ENCODE results near the gene CLEC3B.
"Not testable (repeated sequence)": the region's sequence is repeated elsewhere in the genome, so short reads cannot be mapped to it uniquely, and the experiment has no call there.

The CLEC3B gene

DNA sequence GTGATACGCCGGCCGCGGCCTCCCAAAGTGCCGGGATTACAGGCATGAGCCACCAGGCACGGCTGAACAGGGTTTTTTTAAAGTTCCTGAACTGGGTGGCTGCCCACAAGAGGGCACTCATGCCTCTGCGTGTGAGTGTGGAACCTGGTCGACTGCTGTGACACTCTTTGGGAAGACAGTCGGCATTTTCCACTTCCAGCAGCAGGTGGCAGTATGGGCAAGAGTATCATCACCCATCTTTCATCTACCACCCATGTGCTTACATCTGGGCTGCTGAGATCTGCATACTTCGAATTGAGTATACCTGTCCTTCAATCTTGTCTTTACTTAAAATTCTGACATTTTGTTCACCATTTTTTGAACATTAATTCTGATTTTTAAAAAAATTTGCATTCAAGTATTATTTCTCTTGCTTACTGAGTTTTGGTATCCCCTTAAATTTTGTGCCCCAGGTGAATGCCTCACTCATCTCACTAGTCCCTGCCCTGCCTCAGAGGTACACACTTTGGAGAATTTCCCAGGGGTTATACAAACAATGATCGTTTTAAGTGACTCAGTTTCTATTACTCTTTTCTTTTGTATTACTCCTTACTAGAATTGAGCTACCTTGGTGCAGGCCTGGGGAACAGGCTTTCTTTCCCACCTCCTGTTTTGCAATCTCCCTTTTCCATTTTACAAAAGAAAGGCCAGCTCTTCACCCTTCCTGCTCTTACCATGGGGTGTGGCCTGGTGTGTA lies 11.8 kb downstream of the CLEC3B start:
- DNase-seq, result peak; percentile 94 to 98 (median 97)

DNA sequence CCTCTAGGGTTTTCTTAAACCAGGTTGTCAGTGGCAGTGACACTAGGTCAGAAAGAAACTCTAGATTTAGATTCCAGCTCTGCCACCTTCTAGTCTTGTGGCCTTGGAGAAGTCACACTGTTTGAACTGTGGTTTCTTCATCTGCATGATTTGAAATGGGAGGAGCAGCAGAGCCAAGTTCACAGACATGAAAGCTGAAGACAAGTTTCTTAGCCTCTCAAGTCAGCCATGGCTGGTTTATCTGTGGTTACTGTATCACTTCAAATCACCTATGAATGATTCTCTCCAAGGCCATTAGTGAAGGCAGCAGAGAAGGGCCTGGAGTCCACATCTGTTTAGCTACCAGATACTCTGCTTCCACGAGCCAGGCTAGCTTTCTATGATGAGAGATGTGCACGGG lies 15.6 kb downstream of the CLEC3B start:
- DNase-seq, result no peak

DNA sequence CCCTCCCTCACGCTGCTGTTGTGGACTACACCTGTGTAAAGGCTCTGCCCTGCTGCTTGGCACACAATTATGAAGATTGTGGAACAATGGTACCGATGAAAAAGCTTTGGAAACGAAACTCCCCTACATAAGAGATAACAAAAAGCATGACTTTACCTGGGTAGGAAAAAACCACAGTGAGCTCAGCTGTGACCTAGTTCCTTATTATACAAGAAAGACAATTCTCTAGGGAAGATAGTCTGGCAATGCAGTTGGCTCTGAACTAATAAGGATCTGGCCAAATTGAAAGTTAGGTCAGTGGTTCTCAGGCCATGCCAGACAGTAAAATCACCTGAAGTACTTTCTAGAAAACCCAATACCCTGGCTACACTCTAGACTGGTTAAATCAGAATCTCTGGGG lies 16.1 kb downstream of the CLEC3B start:
- no peak for DNase-seq

DNA sequence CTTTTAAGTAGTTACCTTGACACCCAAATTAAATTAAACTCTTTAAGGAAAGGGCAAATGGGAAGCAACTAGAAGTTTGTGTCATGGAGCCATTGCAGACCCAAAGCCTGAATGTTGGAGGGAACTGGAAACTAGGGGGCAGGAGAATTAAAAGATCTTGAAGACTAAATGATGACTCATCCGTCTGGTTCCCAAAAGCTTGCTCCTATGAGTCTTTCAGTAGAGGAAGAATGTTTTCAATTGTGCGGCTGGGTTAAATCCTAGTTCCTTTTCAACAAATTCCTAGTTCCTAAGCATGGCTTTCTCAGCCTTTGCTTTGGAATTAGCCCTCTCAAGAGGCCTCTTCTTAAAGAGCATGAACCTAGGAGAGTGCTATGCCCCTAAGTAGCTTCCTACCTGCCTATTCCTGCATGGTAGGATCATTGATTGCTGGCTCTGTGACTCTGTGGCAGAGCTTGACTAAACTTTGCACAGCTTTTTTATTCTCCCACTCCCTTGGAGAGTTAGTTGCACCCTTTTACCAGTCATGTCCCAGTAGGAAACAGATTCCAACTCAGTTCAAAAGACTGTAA lies 17.7 kb downstream of the CLEC3B start:
- DNase-seq, result peak; percentile 83 to 94 (median 91)

DNA sequence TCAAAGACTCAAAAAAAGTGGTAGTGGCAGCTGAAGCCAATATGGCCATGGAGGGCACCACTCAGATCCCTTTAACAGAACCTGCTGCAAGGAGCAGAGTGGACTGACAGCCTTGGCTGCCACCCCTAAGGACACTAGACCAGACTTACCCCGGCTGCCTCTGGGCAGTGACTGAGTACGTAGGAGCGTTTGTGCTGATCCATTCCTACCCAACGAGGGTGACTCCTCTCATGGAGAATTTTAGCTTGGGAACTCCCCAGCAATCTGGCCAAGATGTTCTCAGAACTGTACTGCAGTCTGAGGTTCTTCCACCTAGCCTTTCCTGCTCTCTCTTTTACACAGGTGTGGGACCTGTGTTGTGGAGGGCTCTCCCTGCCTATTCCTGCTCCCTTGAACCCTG lies 22.1 kb downstream of the CLEC3B start:
- no peak for DNase-seq

DNA sequence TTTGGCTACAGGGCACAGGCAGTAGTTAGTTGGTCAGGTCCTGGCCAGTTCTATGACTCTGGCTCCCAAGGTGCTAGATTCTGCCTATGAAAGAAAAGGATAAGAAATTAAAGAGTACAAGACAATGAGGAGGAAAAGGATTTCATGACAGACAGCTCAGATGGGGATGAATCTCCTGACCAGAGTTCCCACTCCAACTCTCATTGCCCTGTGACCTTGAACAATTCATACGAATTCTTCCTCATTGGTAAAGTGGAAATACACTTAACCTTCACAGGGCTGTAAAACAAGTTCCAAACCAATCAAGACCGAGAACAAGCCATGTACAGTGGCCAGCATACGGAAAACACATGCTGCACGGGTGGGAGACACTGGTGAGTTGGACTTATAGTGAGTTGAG lies 23.7 kb downstream of the CLEC3B start:
- DNase-seq, result no peak

DNA sequence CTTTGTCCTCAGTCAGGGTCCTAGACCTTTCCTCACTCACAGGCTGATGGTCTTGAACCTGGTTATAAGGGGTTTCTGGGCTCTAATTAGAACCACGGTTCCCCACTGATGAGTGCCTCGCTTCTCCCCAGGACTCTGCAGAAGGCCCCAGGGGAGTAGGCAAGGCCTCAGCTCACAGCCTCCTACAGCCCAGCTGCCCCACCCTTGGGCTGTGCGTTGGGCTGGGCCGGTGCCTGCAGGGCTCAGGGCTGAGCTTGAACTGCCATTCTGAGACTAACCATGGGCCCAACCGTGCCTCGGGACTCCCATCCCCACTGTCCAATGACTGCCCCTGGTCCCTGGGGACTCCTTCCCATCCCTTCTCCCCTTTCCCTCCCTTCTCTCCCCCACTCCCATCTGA lies 25.6 kb downstream of the CLEC3B start:
- DNase-seq, result no peak

DNA sequence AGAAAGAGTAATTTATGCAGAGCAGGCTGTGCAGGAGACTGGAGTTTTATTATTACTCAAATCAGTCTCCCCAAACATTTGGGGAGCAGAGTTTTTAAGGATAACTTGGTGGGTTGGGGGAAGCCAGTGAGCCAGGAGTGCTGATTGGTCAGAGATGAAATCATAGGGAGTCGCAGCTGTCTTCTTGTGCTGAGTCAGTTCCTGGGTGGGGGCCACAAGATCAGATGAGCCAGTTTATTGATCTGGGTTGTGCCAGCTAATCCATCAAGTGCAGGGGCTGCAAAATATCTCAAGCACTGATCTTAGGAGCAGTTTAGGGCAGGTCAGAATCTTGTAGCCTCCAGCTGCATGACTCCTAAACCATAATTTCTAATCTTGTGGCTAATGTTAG lies 27.7 kb downstream of the CLEC3B start:
- not testable (repeated sequence) for DNase-seq

DNA sequence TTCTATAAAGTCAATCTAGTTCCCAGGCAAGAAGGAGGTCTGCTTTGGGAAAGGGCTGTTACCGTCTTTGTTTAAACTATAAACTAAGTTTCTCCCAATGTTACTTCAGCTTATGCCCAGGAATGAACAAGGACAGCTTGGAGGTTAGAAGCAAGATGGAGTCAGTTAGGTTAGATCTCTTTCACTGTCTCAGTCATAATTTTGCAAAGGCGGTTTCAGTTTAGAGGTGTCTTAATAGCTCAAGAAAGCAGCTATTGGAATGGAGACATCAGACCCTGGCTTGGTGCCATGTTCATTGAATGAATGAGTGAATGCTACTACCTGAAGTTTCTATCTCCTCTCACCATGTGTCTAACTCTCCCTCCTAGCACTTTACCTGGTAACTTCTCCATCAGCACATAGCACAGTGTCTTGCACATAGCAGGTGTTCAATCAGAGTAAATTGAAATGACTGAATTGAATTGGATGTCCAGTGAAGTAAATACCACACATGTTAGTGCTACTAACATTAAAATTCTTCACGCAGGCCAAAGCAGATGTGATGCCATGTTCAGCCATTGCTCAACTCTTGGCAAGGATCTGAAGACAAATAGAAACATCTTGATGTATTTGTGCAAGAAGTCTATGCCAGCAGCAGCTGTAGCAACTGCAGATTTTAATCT lies 28.2 kb downstream of the CLEC3B start:
- DNase-seq, result no peak

DNA sequence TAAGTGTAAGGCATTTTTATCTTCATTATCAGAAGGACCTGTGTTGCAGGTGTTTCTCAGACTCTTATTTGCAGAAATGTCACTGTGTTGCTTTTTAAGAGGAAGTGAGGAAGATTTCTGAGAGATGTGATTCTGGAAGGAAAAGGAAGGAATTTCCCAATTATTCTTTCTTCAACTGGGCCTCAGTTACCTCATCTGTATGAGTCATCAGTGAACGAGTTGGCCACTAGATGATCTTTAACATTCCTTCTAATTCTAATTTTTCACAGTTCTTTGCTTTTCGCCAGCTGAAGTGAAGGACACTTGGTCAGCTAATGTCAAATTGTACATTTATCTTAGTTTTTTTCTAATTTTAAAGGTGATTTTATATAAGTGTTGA lies 28.9 kb downstream of the CLEC3B start:
- DNase-seq, result peak; percentile 76 to 97 (median 95)

DNA sequence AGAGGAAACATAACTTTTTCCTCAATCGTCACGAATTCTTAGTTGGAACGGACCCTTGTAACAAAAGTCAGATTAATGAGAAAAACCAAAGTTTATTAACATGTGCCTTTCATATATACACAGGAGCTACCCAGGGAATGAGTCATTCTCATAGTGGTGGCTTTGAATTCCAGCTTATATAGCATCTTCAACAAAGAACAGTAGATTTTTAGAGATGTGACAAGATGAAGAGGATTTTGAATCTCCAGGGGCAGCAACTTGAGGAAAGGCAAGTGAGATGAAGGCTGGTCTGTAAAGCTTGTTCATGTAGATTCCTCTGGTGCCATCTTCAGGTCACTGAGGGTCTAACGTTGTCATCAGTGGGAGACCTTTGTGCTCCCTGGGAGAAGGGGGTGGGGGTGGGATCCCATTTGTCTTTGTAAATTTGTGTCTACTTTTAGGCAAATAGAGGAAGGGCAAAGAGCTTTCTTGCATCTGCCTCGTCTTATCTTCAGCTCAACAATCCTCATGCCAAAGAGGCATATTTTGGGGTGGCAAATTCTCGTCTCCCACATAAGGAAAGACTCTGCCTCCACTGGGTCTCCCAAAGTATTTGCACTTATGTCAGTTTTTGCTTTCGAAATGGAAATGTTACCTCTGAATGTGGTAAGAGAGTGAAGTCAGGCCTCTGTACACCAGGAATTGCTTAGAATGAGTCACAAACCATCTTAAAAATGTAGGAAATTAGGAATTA lies 29.5 kb downstream of the CLEC3B start:
- peak; percentile 53 to 60 (median 58) for DNase-seq

DNA sequence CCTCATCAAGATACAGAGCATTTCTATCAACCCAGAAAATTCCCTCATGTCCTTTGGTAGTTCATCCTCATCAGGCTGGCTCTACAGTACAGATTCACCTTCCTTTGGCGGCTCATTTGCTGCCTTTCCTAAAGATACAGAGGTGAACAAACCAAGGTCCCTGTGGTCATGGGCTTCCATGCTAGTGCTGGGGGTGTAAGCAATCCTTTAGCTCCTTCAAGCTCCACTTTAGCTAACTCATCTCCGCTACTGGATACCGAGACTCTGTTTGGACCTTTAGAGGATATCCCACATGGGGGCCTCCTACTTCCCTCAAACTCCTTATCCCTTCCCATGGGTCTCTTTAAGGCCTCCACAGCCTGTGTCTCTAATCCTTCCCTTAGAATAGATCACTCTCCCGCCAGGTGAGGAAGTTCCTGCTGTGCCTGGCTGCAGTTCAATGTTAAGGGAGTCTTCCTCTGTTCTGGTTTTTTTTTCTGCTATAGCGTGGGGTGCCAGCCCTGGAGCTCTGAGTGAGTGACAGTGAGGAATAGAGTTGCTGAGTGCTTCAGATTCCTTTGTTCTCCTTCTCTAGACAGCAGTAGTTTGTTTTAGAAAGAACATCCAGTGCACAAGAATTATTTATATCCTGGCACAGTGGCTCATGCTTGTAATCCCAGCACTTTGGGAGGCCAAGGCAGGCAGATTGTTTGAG lies 30.7 kb downstream of the CLEC3B start:
- peak in 1 of 3 donors; percentile 43 for DNase-seq

DNA sequence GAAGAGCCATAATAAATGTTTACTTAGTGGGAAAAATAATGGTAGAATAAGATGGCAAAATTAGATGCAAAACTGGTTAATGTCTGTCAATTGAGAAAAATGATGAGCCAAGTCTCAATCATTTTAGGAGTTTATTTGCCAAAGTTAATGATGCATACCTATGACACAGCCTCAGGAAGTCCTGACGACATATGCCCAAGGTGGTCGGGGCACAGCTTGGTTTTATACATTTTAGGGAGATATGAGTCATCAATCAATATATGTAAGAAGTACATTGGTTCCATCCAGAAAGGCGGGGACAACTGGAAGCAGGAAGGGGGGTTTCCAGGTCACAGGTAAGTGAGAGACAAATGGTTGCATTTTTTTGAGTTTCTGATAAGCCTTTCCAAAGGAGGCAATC lies 31.5 kb downstream of the CLEC3B start:
- no peak for DNase-seq

DNA sequence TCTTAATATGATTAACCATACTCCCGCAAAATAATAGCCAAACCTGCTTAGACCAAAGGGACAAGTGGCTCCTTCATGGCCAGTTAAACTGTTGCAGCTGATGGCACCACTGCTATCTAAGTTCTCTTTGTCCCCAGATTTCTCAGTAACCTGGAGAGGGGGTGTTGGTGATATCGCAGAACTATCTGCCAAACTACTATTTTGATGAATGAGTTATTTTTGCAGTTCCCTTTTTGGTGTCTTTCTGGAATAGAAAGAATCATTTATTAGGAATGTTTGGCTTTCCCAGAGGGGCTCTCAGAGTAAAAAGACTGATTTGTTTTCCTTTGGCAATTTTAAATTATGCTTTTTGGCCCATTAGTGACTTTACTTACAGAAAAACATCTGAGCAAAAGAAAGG lies 33.0 kb downstream of the CLEC3B start:
- DNase-seq, result no peak

DNA sequence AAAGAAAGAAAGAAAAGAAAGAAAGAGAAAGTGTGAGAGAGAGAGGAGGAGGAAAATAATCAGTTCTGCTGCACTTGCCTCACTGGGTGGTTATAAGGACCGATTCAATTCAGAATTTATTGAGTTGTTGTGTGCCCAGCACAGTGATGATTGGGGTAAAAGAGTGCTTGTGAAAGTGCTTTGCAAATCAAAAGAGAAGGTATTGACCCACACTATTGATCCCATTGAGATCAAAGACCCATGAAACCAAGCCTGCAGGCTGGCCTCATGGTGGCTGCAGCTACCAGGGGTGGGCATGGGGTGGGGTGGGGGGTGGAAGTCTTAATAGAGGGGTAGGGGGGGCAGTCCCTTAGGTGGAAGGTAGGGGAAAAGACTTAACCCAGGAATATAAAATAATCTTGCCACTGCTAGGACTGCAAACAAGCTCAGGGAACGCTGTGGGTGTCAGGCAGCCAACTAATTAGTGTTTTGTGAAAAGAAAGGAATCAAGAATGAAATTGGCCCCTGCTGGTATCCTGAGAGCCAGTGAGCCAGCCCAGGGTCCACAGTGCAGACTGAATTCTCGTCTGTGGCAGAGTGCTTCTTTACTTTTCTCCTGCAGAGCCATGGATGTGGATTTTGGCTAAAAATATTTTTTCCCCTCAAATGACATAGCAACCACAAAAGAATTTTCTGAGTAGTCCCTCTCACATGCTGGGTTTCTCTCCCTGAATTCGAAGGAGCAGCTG lies 34.2 kb downstream of the CLEC3B start:
- no peak for DNase-seq

DNA sequence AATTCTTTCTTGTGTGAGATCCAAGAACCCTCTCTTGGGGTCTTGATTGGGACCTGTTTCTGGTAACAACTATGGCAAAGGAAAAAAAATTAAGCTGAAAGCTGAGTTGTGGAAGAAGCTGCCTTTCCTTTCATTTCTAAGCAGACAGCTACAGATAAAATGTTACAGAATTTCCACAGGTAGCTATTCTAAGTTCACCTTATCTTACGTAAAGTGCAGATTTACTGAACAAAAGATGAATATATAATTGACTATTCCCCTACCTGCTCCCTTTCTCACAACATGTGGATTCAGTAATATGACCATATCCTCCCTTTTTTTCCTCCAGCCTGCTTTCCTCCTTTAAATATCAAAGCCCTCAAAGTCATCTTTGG lies 36.6 kb downstream of the CLEC3B start:
- DNase-seq, result no peak

DNA sequence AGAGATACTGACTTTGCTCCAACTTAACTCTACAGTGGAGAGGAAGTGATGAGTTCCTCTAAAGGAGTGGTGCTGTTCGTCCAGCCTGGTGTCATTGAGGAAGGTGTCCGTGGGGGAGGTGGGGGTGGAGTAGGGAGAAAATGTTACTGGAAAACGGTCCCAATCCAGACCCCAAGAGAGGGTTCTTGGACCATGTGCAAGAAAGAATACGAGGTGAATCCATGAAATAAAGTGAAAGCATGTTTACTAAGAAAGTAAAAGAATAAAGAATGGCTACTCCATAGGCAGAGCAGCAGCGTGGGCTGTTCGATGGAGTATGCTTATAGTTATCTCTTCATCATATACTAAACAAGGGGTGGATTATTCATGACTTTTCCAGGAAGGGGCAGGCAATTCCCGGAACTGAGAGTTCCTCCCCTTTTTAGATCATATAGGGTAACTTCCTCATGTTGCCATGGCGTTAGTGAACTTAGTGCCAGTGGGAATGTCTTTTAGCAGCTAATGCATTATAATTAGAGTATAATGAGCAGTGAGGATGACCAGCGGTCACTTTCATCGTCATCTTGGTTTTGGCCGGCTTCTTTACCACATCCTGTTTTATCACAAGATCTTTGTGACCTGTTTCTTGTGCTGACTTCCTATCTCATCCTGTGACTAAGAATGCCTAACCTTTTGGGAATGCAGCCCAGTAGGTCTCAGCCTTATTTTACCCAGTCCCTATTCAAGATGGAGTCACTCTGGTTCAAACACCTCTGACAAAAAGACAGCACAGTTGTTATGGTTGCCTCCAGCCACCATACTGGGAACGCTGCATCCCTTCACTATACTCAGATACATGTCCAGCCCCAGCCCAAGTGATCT lies 38.6 kb downstream of the CLEC3B start:
- DNase-seq, result peak; percentile 90 to 99 (median 90)

DNA sequence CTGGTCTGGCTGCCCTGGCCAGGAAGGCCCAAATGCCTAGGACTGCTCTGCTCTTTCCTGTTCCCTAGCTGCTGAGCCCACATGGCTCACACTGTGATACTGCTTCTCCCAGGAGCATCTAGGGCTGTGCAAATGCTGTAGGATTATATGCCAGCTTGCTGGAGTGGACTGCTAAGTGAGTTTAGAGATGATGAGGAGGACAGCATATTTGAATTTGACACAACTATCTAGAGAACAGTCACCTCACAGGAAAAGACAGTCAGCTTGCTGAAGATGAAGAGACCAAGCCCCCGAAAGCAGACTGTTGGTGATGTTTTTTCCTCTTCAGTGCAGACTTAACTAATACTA lies 39.2 kb downstream of the CLEC3B start:
- DNase-seq, result no peak

DNA sequence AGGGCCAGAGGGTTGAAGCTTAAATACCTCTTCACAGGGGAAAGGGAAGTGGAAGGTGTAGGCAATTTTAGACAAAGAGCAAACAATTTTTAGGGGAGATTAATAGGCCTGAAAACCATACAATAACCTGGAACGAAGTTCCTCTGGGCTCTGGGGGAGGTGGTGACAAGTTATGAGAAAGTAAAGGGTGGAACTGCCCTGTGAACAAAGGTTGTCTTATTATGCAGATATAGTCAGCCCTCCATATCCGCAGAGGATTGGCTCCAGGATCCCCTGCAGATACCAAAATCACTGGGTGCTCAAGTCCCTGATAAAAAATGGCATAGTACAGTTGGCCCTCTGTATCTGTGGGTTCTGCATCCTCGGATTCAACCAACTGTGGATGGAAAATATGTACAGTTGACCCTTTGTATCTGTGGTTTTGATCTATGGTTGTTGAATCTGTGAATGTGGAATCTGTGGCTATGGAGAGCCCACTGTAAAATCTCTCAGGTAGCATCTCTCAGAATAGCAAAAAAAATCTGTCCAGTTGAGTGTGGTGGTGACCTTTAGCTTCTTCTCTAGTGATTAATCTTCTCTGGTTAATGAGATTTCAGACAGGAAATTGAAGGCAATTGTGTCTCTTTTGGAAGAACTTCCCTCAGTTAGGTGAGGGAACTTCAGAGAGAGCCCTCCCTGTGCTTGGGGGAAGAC lies 40.2 kb downstream of the CLEC3B start:
- DNase-seq, result peak in 1 of 3 donors; percentile 42

DNA sequence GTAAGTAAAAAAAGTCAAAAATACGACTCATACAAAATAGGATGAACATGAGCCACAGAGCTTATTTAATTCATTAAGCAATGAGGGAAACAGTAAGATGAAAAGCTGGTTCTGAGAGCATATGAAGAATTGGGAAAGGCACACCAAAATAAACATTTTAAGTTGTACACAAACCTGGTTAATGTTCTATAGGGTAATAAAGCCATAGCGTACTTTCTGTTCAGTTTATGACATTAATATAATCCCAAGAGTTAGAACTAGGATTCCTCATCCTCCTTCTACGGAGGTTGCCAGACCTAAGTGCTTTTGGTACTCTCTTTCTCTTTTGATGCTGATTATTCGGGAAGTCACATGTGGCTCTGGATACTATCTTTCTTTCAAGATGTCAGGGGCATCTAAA lies 41.4 kb downstream of the CLEC3B start:
- peak in 1 of 3 donors; percentile 38 for DNase-seq

DNA sequence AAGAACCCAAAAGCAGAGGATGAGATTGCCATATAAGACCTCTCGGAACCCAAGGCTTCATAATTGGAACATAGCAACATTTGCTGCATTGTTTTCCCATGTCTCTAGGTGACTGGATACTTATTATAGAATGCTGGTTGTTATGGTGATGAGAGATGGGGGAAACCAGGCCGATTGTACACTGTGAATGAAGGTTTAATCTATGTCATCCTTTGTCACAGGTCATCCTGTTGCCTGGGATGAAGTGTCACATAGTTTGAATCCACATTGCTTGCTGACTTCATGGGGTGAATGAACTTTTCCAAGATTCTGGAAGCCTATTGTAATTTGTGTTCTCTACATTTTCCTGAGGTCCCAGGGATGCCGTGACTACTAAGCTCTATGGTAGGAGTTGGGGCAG lies 41.8 kb downstream of the CLEC3B start:
- no peak for DNase-seq

All from suppressor macrophage treated with lipopolysaccharide for 1 hour (primary cell).